Endothelial cell of umbilical vein (primary cell): ENCODE results near the gene YWHAQ. TPM values are rescaled to one million over a fixed set of nuclear protein-coding genes. Genes with fewer than 3 reads are reported as not detected.

Experiments used
- BruUV-seq: library from RNA; stranded (reverse); fragments of 400-500 nt; replicated peaks from 2 replicates; lab custom pipeline; 2021; lab: Mats Ljungman, UMichigan
- CTCF ChIA-PET: fragments of 300-600, 350-600 bp; sonication (Branson Sonifier 250); formaldehyde crosslinking; loops from one replicate; lab custom pipeline; 2021; ENCODE audit warnings: antibody characterized with exemption, inconsistent platforms; lab: Charles Lee
- POLR2A ChIA-PET: fragments of 300-600, 350-600 bp; sonication (Branson Sonifier 250); formaldehyde crosslinking; loops from one replicate; lab custom pipeline; 2021; ENCODE audit warnings: antibody characterized with exemption, inconsistent platforms; lab: Charles Lee
- DNase-seq: peaks from one replicate; pipeline ENCODE4 v3.0.0-alpha.2; 2011; ENCODE audit warnings: low read depth, low spot score
- FAIRE-seq: peaks from 2 replicates; lab custom pipeline; 2011; peaks lifted over from hg19 to GRCh38; lab: Jason Lieb, UNC
- H2AFZ ChIP-seq: 2 replicates; pipeline ENCODE4 v1.6.0; 2012; ENCODE audit warnings: low read depth, low read length, control low read depth, inconsistent platforms
- H3K27ac ChIP-seq: 2 replicates; pipeline ENCODE4 v1.5.1; 2011; ENCODE audit warnings: low read depth, mild to moderate bottlenecking, control low read depth, low read length, moderate library complexity; ENCODE audit not compliant: insufficient read depth
- H3K27me3 ChIP-seq, 2 experiments: 2 replicates each; pipeline versions ENCODE4 v1.6.0 to v1.6.1; 2011; ENCODE audit warnings: low read length in 2 of 2, mixed read lengths in 1 of 2; ENCODE audit not compliant: control insufficient read depth in 2 of 2, insufficient read depth in 2 of 2
- H3K36me3 ChIP-seq, 2 experiments: 2 replicates in 1 of 2; 3 replicates in 1 of 2; pipeline ENCODE4 v1.5.1; 2011; ENCODE audit warnings: low read length in 2 of 2, mild to moderate bottlenecking in 1 of 2, moderate library complexity in 1 of 2; ENCODE audit not compliant: control insufficient read depth in 2 of 2, insufficient read depth in 2 of 2; ENCODE audit errors: extremely low read depth in 1 of 2
- H3K4me1 ChIP-seq: 3 replicates; pipeline ENCODE4 v1.5.1; 2011; ENCODE audit warnings: mild to moderate bottlenecking, low read length; ENCODE audit not compliant: control insufficient read depth, insufficient read depth; ENCODE audit errors: extremely low read depth
- H3K4me2 ChIP-seq: 2 replicates; pipeline ENCODE4 v1.6.1; 2011; ENCODE audit warnings: low read length, control low read depth, mixed read lengths; ENCODE audit not compliant: insufficient read depth
- H3K4me3 ChIP-seq, 3 experiments: fragments of 200-600 bp in 1 of 3; sonication (generic), shearing (Covaris generic) in 1 of 3; replicated peaks in 1 of 3; 2 replicates each; pipeline ENCODE4 v1.5.1; 2011 to 2016; ENCODE audit warnings: control low read depth in 3 of 3, low read length in 3 of 3, mild to moderate bottlenecking in 2 of 3, inconsistent platforms in 1 of 3, low read depth in 1 of 3, moderate library complexity in 1 of 3; ENCODE audit not compliant: insufficient read depth in 1 of 3
- H3K79me2 ChIP-seq: 2 replicates; pipeline ENCODE4 v1.6.0; 2012; ENCODE audit warnings: low read length, inconsistent platforms; ENCODE audit not compliant: control insufficient read depth, insufficient read depth
- H3K9ac ChIP-seq: replicated peaks from 2 replicates; pipeline ENCODE3; 2011; ENCODE audit warnings: low read length, control low read depth; ENCODE audit not compliant: insufficient read depth; ENCODE audit errors: extremely low read depth
- H3K9me1 ChIP-seq: replicated peaks from 3 replicates; pipeline ENCODE4 v1.6.0; 2011; ENCODE audit warnings: mild to moderate bottlenecking, low read length; ENCODE audit not compliant: control insufficient read depth, insufficient read depth; ENCODE audit errors: extremely low read depth
- H3K9me3 ChIP-seq: replicated peaks from 2 replicates; pipeline ENCODE4 v1.5.1; 2012; ENCODE audit warnings: low read length, inconsistent platforms; ENCODE audit not compliant: control insufficient read depth, insufficient read depth
- H4K20me1 ChIP-seq: replicated peaks from 2 replicates; pipeline ENCODE3; 2011; ENCODE audit warnings: mild to moderate bottlenecking, low read length; ENCODE audit not compliant: control insufficient read depth, insufficient read depth; ENCODE audit errors: extremely low read depth
- CTCF ChIP-seq, 2 donors: IDR thresholded peaks; 1 replicate in 1 of 2; 2 replicates in 1 of 2; pipeline ENCODE4 v1.5.1; 2011; ENCODE audit warnings: low read length in 2 of 2, mild to moderate bottlenecking in 2 of 2, moderate library complexity in 2 of 2, control low read depth in 1 of 2, inconsistent platforms in 1 of 2, low read depth in 1 of 2; ENCODE audit not compliant: insufficient read depth in 1 of 2; ENCODE audit errors: extremely low read depth in 1 of 2
- EZH2 ChIP-seq: IDR thresholded peaks from 2 replicates; pipeline ENCODE4 v1.6.1; 2012; ENCODE audit warnings: borderline replicate concordance, low read depth, mild to moderate bottlenecking, moderate library complexity, low read length, inconsistent platforms; ENCODE audit not compliant: severe bottlenecking
- FOS ChIP-seq: IDR thresholded peaks from 2 replicates; pipeline ENCODE4 v1.6.1; 2011; ENCODE audit warnings: mild to moderate bottlenecking, low read length, moderate library complexity, borderline replicate concordance; ENCODE audit not compliant: insufficient read depth
- GATA2 ChIP-seq: IDR thresholded peaks from 2 replicates; pipeline ENCODE4 v1.7.0; 2011; ENCODE audit warnings: low read depth, mild to moderate bottlenecking, moderate library complexity, mixed read lengths, low read length; ENCODE audit not compliant: insufficient read length, insufficient read depth
- JUN ChIP-seq: IDR thresholded peaks from 2 replicates; pipeline ENCODE4 v1.6.1; 2011; ENCODE audit warnings: borderline replicate concordance, low read depth; ENCODE audit not compliant: insufficient read length, insufficient read depth
- MAX ChIP-seq: IDR thresholded peaks from 2 replicates; pipeline ENCODE4 v1.6.1; 2011; ENCODE audit not compliant: insufficient read depth, insufficient read length
- MYC ChIP-seq: IDR thresholded peaks from one replicate; pipeline ENCODE4 v1.6.1; 2011; ENCODE audit warnings: mild to moderate bottlenecking, low read depth, low read length
- POLR2A ChIP-seq: IDR thresholded peaks from 2 replicates; pipeline ENCODE4 v1.6.1; 2012; ENCODE audit warnings: low read depth, mild to moderate bottlenecking, control low read depth, low read length
- POLR2AphosphoS5 ChIP-seq: IDR thresholded peaks from 2 replicates; pipeline ENCODE4 v1.6.1; 2012; ENCODE audit warnings: low read depth, mild to moderate bottlenecking, control low read depth, low read length, moderate library complexity; ENCODE audit not compliant: insufficient read depth
- dilution Hi-C: fragments of 300-500 bp; cut with MboI; formaldehyde crosslinking; loops from one replicate; pipeline ENCODE4 v1.15.0; 2019; ENCODE audit warnings: low sequenced_read_pairs; ENCODE audit not compliant: extremely low pct_ligation_motif_present
- intact Hi-C: fragments of 100-400 bp; cut with micrococcal nuclease; formaldehyde crosslinking; loops from one replicate; pipeline ENCODE4 v1.10.0; 2022
- polyA plus RNA-seq, 4 experiments: library from polyadenylated mRNA; depleted of rRNA in 3 of 4; stranded (reverse) in 3 of 4; unstranded in 1 of 4; fragments of >200 nt; gene quantifications; 2 replicates each; pipeline versions ENCODE4 v1.2.1 to v1.2.3, GENCODE V29; 2011 to 2012; ENCODE audit warnings: missing spikeins in 1 of 4
- total RNA-seq: library from RNA; stranded (reverse); gene quantifications from 2 replicates; pipeline ENCODE4 v1.2.3, GENCODE V29; 2021

YWHAQ gene
- total and polyA plus RNA-seq, 2 donors (not counting 3 experiments of a cell fraction or from before 2014, with no cell fraction given), result 217 to 456 TPM

GRCh38 chr2:9646196-9647030, 15.6 kb upstream of the YWHAQ start:
- no TSS peak for BruUV-seq
- ChIA-PET POLR2A (no interaction called here), CTCF (interaction anchor here (2.2 kb wide), 1 partner anchor 124 kb away, joined by 5 read pairs; no protein-coding TSS in a partner anchor)
- H3K27me3 ChIP-seq, result peaks cover 9 to 11% of the 10 kb centered on the region in 2 experiments
- H3K4me2 ChIP-seq, result no peak overlapping the region
- DNase-seq (no peak), FAIRE-seq (no peak)
- no peaks in the 10 kb centered on the region for H4K20me1 ChIP-seq
- H2AFZ ChIP-seq, result no peak overlapping the region
- no peaks in the 10 kb centered on the region for H3K4me1 ChIP-seq
- H3K9me1 ChIP-seq, result no peaks in the 10 kb centered on the region
- intact Hi-C loops, result no loop called here
- H3K36me3 ChIP-seq, result no peaks in the 10 kb centered on the region
- no peaks in the 10 kb centered on the region for H3K79me2 ChIP-seq
- H3K9me3 ChIP-seq, result no peaks in the 10 kb centered on the region
- TF ChIP-seq EZH2, result no peak
- no peak for TF ChIP-seq POLR2AphosphoS5
- TF ChIP-seq MYC, result no peak
- TF ChIP-seq MAX, result no peak
- no peak for TF ChIP-seq CTCF (IDR thresholded peaks at IDR 0.05; ENCODE audit: extremely low read depth in 1 of 2, insufficient read depth in 1 of 2, low read depth in 1 of 2, low read length in 2 of 2)
- TF ChIP-seq FOS, result no peak
- no peak for TF ChIP-seq GATA2
- TF ChIP-seq POLR2A, result no peak
- TF ChIP-seq JUN, result no peak
- dilution Hi-C loops, result no loop called here
- no peak overlapping the region for H3K4me3 ChIP-seq
- H3K9ac ChIP-seq, result no peak overlapping the region
- H3K27ac ChIP-seq, result no peak overlapping the region
